Measurements from ENCODE around the gene ZBTB17.
"Not testable (repeated sequence)": the region's sequence is repeated elsewhere in the genome, so short reads cannot be mapped to it uniquely, and the experiment has no call there.

The ZBTB17 gene

GRCh38 chr1:15928971-15929965 is 46.6 kb downstream of the ZBTB17 start:
- DNase-seq (ENCODE audit: low spot score): no peak

GRCh38 chr1:15926448-15926847 is 49.5 kb downstream of the ZBTB17 start:
- not testable (repeated sequence) for DNase-seq (ENCODE audit: low spot score)

More at GRCh38 chr1:15928971-15929965, 46.6 kb downstream of the ZBTB17 start:
- no peak for TF ChIP-seq CTCF (IDR thresholded peaks at IDR 0.05; ENCODE audit: extremely low read depth, missing control alignments)

- TF ChIP-seq CTCF (IDR thresholded peaks at IDR 0.05; ENCODE audit: extremely low read depth, missing control alignments): no peak
- DNase-seq (ENCODE audit: low spot score): no peak
Observed at GRCh38 chr1:15923241-15923640, 52.7 kb downstream of the ZBTB17 start.

GRCh38 chr1:15918962-15919715 is 56.8 kb downstream of the ZBTB17 start:
- DNase-seq (ENCODE audit: low spot score): peak; percentile 64
- TF ChIP-seq CTCF (IDR thresholded peaks at IDR 0.05; ENCODE audit: extremely low read depth, missing control alignments): no peak

GRCh38 chr1:15916916-15917315 is 59.0 kb downstream of the ZBTB17 start:
- no peak for TF ChIP-seq CTCF (IDR thresholded peaks at IDR 0.05; ENCODE audit: extremely low read depth, missing control alignments)
- DNase-seq (ENCODE audit: low spot score): no peak

GRCh38 chr1:15916417-15916816 is 59.5 kb downstream of the ZBTB17 start:
- TF ChIP-seq CTCF (IDR thresholded peaks at IDR 0.05; ENCODE audit: extremely low read depth, missing control alignments): no peak
- no peak for DNase-seq (ENCODE audit: low spot score)

- TF ChIP-seq CTCF (IDR thresholded peaks at IDR 0.05; ENCODE audit: extremely low read depth, missing control alignments): no peak
- no peak for DNase-seq (ENCODE audit: low spot score)
Observed at GRCh38 chr1:15915991-15916390, 59.9 kb downstream of the ZBTB17 start.

- DNase-seq (ENCODE audit: low spot score): not testable (repeated sequence)
Observed at GRCh38 chr1:15913607-15914006, 62.3 kb downstream of the ZBTB17 start.
